ENCODE measurements around the gene CIC.

The CIC gene

DNA sequence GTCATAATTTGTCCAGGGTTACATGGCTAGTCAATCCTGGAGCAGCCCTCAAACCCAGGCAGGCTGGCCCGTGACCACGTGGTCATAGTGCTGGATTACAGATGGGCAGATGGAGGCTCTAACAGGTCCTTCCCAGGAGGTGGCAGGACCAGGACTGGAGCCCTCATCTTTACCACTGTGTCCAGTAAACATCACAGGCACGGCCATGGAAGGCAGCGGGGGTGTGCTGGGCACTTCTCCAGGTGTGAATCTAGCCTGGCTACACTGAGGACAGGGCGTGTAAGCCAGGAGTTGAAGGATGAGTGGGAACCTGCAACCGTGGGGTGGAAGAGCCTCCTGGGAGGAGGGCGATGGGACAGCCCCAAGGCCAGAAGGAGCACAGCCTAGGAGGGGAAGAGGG lies 6.1 kb downstream of the CIC start:
- no peak overlapping the region for H3K4me3 ChIP-seq (ENCODE audit: low read length)
- no peaks in the 10 kb centered on the region for H3K9me3 ChIP-seq (replicated peaks; ENCODE audit: low read length)
- no peak overlapping the region for H3K4me2 ChIP-seq (ENCODE audit: low read length)
- peaks cover 60% of the 10 kb centered on the region for H3K4me1 ChIP-seq (ENCODE audit: control insufficient read depth, insufficient read depth, low read length)
- H3K27me3 ChIP-seq (ENCODE audit: control insufficient read depth, insufficient read depth, low read length), result no peaks in the 10 kb centered on the region
- H3K9ac ChIP-seq (ENCODE audit: low read depth, low read length), result peak overlapping the region; percentile 36
- H3K36me3 ChIP-seq (ENCODE audit: insufficient read depth, low read length), result peaks cover 31% of the 10 kb centered on the region

DNA sequence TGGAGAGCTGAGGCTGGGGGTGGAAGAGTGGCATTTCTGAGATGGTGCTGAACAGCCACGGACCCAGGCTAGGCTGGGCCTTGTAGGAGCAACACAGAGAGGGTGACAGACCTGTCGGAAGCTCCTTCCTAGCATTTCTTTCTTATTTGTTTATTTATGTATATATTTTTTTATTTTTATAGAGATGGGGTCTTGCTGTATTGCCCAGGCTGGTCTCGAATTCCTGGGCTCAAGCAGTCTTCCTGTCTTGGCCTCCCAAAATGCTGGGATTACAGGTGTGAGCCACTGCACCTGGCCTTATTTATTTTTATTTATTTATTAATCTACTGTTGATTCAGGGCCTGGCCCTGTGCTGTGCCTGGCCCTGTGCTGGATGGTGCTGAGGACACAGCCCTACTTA lies 6.5 kb downstream of the CIC start:
- Histone ChIP-seq H3K4me3 (ENCODE audit: low read length) (no peak overlapping the region), H3K36me3 (ENCODE audit: insufficient read depth, low read length) (peaks cover 31% of the 10 kb centered on the region), H3K9ac (ENCODE audit: low read depth, low read length) (peak overlapping the region; percentile 36), H3K4me1 (ENCODE audit: control insufficient read depth, insufficient read depth, low read length) (peaks cover 56% of the 10 kb centered on the region), H3K4me2 (ENCODE audit: low read length) (no peak overlapping the region), H3K9me3 (replicated peaks; ENCODE audit: low read length) (no peaks in the 10 kb centered on the region), H3K27me3 (ENCODE audit: control insufficient read depth, insufficient read depth, low read length) (no peaks in the 10 kb centered on the region)

DNA sequence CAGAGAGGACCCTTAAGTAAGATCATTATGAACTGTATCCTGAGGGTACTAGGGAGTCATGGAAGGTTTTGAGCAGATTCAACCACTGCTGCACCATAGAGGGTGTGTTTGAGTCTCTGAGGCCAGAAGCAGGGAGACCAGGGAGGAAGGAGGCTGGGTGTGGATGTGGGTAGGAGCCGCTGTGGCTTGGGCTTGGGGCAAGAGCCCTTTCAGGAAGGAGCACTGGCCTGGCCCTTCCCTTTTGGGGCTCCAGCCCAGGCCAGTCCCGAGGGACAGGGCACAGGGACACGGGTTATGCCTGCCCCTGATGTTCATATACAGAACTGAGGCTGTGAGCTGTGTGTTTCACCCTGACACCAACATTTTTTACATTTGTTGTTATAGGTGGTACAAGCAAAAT lies 7.2 kb downstream of the CIC start:
- Histone ChIP-seq H3K36me3 (ENCODE audit: insufficient read depth, low read length) (peaks cover 31% of the 10 kb centered on the region), H3K4me3 (ENCODE audit: low read length) (no peak overlapping the region), H3K4me1 (ENCODE audit: control insufficient read depth, insufficient read depth, low read length) (peaks cover 51% of the 10 kb centered on the region), H3K9ac (ENCODE audit: low read depth, low read length) (no peak overlapping the region), H3K9me3 (replicated peaks; ENCODE audit: low read length) (no peaks in the 10 kb centered on the region), H3K27me3 (ENCODE audit: control insufficient read depth, insufficient read depth, low read length) (no peaks in the 10 kb centered on the region), H3K4me2 (ENCODE audit: low read length) (no peak overlapping the region)

DNA sequence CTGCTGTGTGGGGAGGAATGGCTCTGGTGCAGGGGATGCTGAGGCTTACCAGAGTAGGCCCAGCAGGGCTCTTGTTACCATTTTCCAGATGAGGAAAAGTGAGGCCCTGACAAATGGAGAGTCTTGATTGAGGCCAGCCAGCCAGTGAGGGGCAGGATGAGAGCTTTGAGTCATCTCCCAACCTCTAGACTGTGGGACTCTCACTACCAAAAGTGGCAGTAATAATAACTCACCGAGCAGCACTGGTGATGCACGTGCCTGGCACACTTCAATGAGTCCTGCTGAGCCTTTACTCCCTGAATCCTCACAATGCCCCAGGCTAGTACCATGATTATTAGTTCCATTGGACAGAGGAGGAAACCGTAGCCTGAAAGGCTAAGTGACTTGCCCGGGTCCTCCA lies 7.8 kb downstream of the CIC start:
- Histone ChIP-seq H3K4me2 (ENCODE audit: low read length) (no peak overlapping the region), H3K36me3 (ENCODE audit: insufficient read depth, low read length) (peaks cover 31% of the 10 kb centered on the region), H3K9me3 (replicated peaks; ENCODE audit: low read length) (no peaks in the 10 kb centered on the region), H3K4me3 (ENCODE audit: low read length) (no peak overlapping the region), H3K27me3 (ENCODE audit: control insufficient read depth, insufficient read depth, low read length) (no peaks in the 10 kb centered on the region), H3K4me1 (ENCODE audit: control insufficient read depth, insufficient read depth, low read length) (peaks cover 55% of the 10 kb centered on the region), H3K9ac (ENCODE audit: low read depth, low read length) (no peak overlapping the region)

DNA sequence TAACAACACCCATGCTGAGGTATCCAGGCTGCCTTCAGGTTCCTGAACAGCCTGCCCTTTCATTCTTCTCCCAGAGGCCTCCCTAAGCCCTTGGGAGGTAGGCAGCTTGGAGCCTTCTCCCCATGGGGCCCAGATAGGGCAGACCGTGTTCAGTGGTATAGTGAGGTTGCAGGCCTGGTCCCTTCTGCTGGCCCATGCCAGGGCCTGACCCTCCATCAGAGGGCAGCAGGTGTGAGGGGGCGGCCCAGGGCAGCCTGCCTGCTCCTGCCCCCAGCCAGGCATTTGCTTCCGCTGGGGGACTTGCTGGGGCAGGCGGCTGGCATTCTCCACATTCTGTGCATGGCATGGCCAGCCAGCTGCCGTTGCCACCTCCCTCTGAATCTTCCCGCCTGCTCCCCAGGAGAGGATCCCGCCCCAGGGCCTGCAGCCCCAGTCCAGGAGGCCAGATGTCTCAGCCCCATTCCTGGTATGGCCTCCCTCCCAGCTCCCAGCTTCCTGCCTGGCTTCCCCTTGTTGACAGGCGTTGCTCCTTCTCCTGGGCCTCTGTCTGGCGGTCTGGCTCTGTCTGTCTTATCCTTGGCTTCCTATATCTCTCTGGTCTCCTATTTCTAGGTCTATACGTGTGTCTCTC lies 8.9 kb downstream of the CIC start:
- H3K4me1 ChIP-seq (ENCODE audit: control insufficient read depth, insufficient read depth, low read length), result peaks cover 66% of the 10 kb centered on the region
- no peaks in the 10 kb centered on the region for H3K27me3 ChIP-seq (ENCODE audit: control insufficient read depth, insufficient read depth, low read length)
- H3K36me3 ChIP-seq (ENCODE audit: insufficient read depth, low read length), result peaks cover 31% of the 10 kb centered on the region
- peak overlapping the region; percentile 41 for H3K4me3 ChIP-seq (ENCODE audit: low read length)
- H3K9me3 ChIP-seq (replicated peaks; ENCODE audit: low read length), result no peaks in the 10 kb centered on the region
- H3K9ac ChIP-seq (ENCODE audit: low read depth, low read length), result peak overlapping the region; percentile 72
- peak overlapping the region; percentile 98 for H3K4me2 ChIP-seq (ENCODE audit: low read length)

DNA sequence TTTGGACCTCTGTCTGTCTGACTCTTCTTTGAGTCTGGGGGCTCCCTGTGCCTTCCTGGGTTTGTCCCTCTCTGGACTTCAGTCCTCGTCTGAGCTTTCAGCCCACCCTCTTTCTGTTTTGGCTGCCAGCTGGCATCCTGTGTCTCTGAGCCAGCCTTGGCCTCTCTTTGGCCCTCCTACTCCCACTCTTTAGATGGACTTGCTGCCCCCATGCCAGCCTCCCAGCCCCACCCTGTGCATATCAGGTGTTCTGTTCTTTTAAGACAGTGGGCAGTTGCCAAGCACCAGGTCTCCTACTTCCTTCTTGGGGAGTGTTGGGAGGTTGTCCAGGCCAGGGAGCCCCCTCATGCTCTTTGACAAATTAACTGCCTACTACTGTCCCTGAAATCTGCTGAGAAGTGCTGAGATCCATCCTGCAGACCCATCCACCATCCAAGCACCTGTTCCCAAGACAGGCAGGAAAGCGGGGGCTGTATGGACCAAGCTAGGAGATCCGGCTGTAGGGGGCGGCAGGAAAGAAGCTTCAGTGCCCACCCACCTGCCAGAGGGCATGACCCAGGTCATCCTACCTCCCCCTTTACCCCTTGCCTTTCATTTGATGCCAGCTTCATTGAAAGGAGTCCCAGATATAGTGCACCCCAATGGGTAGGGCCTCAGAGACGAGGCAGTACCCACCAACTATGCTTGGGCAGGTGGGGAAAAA lies 9.6 kb downstream of the CIC start:
- no peaks in the 10 kb centered on the region for H3K9me3 ChIP-seq (replicated peaks; ENCODE audit: low read length)
- peaks cover 72% of the 10 kb centered on the region for H3K4me1 ChIP-seq (ENCODE audit: control insufficient read depth, insufficient read depth, low read length)
- H3K36me3 ChIP-seq (ENCODE audit: insufficient read depth, low read length), result peaks cover 25% of the 10 kb centered on the region
- no peaks in the 10 kb centered on the region for H3K27me3 ChIP-seq (ENCODE audit: control insufficient read depth, insufficient read depth, low read length)
- H3K4me3 ChIP-seq (ENCODE audit: low read length), result peak overlapping the region; percentile 89
- H3K4me2 ChIP-seq (ENCODE audit: low read length), result peak overlapping the region; percentile 98
- peak overlapping the region; percentile 72 for H3K9ac ChIP-seq (ENCODE audit: low read depth, low read length)

DNA sequence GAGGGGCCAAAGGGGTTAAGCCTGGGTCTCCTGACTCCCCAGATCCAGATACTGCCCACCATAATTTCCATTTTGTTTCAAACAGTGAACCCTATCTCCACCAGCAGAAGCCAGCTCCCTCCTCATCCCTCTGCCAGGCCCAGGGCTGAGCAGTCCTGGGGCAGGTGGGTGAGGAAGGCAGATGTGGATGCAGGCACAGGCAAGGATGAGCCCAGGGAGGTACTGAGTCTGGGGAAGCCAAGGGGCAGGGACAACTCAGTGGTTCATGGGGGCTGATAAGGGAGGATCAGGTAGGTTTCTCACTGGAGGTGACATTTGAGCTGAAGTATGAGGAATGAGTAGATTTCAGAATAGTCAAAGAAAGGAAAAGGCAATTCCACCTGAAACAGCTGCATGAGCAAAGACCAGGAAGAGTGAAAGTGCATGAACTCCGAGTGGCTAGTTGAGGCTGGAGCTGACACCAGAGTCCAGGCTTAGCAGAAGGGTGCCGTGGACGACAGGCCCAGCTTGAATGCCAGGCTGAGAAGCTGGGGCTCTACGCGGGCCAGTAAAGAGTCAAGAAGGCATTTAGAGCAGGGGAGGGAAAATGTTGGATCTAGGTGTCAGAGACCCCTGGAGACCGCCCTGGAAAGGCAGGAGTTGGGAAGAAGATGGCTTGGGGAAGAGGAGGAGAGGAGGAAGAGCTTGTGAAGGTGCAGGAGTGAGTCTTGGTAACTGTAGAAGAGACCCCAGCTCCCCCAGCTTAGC lies 10.3 kb downstream of the CIC start:
- peaks cover 17% of the 10 kb centered on the region for H3K36me3 ChIP-seq (ENCODE audit: insufficient read depth, low read length)
- H3K9ac ChIP-seq (ENCODE audit: low read depth, low read length), result peak overlapping the region; percentile 77

GRCh38 chr19:42279902-42280814 lies 11.1 kb downstream of the CIC start:
- Histone ChIP-seq H3K36me3 (ENCODE audit: insufficient read depth, low read length) (peaks cover 9% of the 10 kb centered on the region), H3K9ac (ENCODE audit: low read depth, low read length) (peak overlapping the region; percentile 77), H3K4me2 (ENCODE audit: low read length) (peak overlapping the region; percentile 98), H3K27me3 (ENCODE audit: control insufficient read depth, insufficient read depth, low read length) (no peaks in the 10 kb centered on the region), H3K9me3 (replicated peaks; ENCODE audit: low read length) (no peaks in the 10 kb centered on the region), H3K4me1 (ENCODE audit: control insufficient read depth, insufficient read depth, low read length) (peaks cover 70% of the 10 kb centered on the region), H3K4me3 (ENCODE audit: low read length) (peak overlapping the region; percentile 89)

More for the DNA sequence above, 10.3 kb downstream of the CIC start:
- Histone ChIP-seq H3K4me1 (ENCODE audit: control insufficient read depth, insufficient read depth, low read length) (peaks cover 72% of the 10 kb centered on the region), H3K4me3 (ENCODE audit: low read length) (peak overlapping the region; percentile 89), H3K4me2 (ENCODE audit: low read length) (peak overlapping the region; percentile 98), H3K9me3 (replicated peaks; ENCODE audit: low read length) (no peaks in the 10 kb centered on the region), H3K27me3 (ENCODE audit: control insufficient read depth, insufficient read depth, low read length) (no peaks in the 10 kb centered on the region)

DNA sequence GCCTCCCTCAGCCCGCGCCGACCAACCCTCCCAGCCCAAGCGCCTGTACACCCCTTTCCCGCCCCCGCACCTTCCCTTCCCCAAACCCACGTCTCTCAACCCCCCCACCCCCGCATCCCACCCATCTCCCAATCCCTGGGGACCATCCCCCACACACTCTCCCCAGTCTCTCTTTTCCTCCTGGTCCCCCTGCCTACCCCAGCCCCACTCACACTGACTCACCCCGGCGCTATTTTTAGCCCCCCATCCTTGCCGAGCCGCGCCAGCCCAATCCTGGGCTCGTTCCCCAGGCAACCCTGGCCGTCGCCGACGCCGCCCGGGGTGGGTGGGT lies 11.7 kb downstream of the CIC start:
- Histone ChIP-seq H3K4me3 (ENCODE audit: low read length) (peak overlapping the region; percentile 89), H3K4me1 (ENCODE audit: control insufficient read depth, insufficient read depth, low read length) (peaks cover 74% of the 10 kb centered on the region), H3K9ac (ENCODE audit: low read depth, low read length) (peak overlapping the region; percentile 77)

DNA sequence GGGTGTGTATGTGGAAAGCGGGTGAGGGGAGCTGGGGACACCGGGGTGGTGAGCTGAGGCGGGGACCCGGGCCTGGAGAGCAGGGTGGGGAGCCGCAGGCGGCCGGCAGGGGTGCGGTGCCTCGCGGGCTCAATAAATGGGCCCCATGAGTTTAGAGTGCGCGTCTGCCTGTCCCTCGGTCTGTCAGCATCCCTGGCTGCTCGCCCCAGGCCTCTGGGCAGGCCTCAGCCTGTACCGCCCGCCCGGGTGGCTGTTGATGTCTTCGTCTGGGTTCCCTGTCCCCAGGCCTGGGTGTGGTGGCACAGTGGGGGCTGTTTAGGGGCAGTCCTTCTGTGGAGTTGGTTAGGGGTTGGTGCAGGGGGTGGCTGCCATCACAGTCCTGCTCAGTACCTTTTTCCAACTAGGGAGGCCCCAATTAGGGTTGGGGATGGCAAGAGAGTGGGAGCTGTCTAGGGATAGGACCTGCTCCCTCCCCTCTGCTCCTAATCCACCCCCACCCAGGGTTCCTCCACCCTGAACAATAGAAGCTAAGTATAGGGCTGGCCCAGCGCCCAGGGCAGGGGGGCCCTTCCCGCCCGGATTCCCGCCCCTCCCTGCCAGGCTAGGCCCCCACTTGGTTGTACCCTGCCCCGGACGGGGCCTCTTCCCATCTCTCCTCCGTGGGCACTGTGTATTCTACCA lies 12.2 kb downstream of the CIC start:
- Histone ChIP-seq H3K4me3 (ENCODE audit: low read length) (peak overlapping the region; percentile 89), H3K4me1 (ENCODE audit: control insufficient read depth, insufficient read depth, low read length) (peaks cover 75% of the 10 kb centered on the region), H3K9ac (ENCODE audit: low read depth, low read length) (peak overlapping the region; percentile 77), H3K4me2 (ENCODE audit: low read length) (peak overlapping the region; percentile 98), H3K36me3 (ENCODE audit: insufficient read depth, low read length) (peaks cover 6% of the 10 kb centered on the region), H3K9me3 (replicated peaks; ENCODE audit: low read length) (no peaks in the 10 kb centered on the region), H3K27me3 (ENCODE audit: control insufficient read depth, insufficient read depth, low read length) (no peaks in the 10 kb centered on the region)

More for the DNA sequence above, 11.7 kb downstream of the CIC start:
- H3K9me3 ChIP-seq (replicated peaks; ENCODE audit: low read length), result no peaks in the 10 kb centered on the region
- H3K4me2 ChIP-seq (ENCODE audit: low read length), result peak overlapping the region; percentile 98
- H3K27me3 ChIP-seq (ENCODE audit: control insufficient read depth, insufficient read depth, low read length), result no peaks in the 10 kb centered on the region
- H3K36me3 ChIP-seq (ENCODE audit: insufficient read depth, low read length), result peaks cover 6% of the 10 kb centered on the region

All from skeletal muscle satellite cell (primary cell).